Measurements from ENCODE around the gene ASXL3.

The ASXL3 gene

DNA sequence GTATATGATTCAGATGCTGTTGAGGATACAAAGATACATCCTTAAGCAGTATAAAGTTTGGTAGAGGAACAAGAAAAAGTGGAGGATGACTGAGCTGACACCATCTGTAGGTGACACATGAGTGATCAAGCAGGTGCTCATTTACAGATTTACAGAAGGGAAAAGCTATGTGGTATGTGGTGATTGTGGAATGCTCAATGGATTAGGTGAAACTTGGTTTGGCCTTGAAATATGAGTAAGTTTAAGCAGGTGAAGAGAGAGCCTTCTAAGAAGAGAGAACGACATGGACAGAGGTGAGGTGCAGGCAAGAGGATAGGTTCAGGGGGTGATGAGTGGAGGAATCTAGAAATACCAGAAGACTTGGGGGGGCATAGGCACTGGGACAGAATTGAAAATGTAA lies 5.9 kb downstream of the ASXL3 start:
- peak; percentile 7 for DNase-seq (ENCODE audit: low spot score)

- no peak for DNase-seq (ENCODE audit: low spot score)
Measured at GRCh38 chr18:33584548-33585430, 6.8 kb downstream of the ASXL3 start.

- no peak for DNase-seq (ENCODE audit: low spot score)
Measured at GRCh38 chr18:33585431-33585775, 7.4 kb downstream of the ASXL3 start.

DNA sequence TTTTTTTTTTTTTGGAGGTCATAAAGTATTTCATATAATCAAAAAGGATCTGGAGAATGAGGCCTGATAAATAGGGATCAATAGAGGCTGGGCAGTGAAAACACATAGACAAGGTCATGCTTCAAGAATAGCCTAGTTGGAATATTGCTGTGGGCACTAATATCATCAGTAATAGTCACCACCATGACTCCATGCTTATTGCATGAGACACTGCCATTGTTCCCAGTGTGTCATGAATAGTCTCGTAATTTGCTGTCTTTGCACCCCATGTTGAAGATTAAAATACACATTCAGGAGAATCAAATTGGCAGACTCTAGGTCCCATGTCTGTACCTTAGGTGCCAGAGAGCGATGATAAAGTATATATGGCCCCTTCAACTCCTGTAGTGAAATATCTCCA lies 10.3 kb downstream of the ASXL3 start:
- no peak for DNase-seq (ENCODE audit: low spot score)

DNA sequence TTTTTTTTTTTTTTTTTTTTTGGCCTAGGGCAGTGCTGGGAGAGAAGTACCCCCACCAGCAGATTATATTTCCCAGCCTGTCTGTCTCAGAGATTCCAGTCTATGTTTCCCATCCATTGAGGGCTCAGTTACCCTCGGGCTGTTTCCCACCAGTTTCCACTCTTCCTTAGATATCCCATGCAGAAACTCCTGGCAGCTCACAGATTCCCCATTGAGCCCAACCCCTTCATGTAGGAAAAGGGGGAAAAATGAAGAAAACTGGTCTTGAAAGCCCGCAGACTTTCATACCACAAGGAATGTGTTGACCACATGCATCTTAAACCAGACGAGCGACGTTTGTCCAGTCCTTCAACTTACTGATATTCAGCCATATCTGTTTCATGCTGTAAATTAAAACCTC lies 15.2 kb downstream of the ASXL3 start:
- DNase-seq (ENCODE audit: low spot score), result no peak

DNA sequence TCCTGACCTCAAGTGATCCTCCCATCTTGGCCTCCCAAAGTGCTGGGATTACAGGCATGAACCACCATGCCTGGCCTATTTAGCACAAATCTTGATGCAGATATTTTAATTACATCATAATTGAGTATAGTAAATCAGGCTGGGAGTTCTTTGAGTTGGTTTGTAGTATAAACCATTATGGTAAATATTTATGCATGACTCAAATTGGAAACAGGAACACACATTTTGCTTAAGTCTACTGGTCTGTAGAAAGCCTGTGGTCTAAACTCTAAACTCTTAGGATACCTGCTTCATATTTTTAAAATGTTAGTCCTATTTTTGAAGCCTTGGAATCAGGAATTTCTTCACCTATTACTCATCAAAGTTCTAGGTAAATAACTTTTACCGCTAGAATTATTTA lies 16.8 kb downstream of the ASXL3 start:
- no peak for DNase-seq (ENCODE audit: low spot score)

- DNase-seq (ENCODE audit: low spot score), result no peak
Measured at GRCh38 chr18:33596178-33596854, 18.3 kb downstream of the ASXL3 start.

DNA sequence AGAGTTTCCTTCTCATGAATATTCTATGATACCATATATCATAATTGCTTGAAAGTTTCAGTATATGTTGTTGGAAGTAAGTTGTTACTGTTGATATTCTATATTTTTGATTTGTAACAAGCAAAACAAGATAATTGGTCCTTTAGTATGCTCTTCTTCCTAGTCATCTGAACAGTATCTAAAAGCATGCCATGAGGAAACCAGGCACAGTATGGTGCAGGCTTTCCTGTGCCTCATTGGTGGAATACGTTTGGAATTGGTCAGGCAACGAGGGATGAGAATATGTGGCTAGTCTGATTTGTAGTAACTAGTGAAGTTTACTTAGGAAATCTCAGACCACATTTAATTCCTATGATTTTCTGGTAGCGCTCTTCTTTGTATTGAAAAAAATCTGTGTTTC lies 22.8 kb downstream of the ASXL3 start:
- DNase-seq (ENCODE audit: low spot score), result no peak

DNA sequence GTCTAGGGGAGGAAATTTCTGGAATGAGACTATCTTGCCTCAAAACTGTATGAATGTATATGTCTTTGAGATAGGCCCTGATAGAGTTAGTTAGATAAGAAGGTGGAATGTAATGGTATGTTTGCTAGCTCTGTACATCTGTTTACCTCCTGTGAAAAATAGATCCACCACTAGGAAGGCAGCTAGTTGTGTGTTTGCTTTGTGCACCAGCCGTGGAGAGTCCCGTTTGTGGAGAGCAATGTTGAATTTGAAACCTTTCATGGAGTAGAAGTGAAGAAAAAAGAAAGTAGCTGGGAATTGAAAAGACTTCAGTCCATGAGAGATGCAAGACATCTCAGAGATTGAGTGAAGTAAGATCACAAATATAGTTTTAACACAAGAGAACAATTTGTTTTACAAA lies 25.4 kb downstream of the ASXL3 start:
- DNase-seq (ENCODE audit: low spot score), result no peak

GRCh38 chr18:33605250-33605649 lies 27.2 kb downstream of the ASXL3 start:
- DNase-seq (ENCODE audit: low spot score), result no peak

DNA sequence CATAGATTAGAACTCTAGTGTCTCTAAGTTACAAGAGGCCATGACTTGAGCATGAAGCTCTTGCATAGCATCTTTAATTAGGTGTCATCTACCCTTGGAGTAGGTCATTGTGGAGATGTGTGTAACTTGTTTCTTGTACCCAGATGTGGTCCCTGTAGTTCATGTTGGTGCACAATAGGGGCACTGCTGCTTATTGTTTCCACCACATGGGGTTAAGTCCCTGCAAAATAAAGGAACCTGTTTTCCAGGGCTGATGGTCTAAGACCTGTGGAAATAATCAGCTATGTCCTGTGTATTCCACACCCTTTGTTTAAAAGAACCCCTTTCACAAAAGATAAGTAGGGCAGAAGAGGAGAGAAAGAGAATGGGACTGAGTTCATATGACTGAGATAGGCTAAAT lies 28.6 kb downstream of the ASXL3 start:
- DNase-seq (ENCODE audit: low spot score), result peak; percentile 19

DNA sequence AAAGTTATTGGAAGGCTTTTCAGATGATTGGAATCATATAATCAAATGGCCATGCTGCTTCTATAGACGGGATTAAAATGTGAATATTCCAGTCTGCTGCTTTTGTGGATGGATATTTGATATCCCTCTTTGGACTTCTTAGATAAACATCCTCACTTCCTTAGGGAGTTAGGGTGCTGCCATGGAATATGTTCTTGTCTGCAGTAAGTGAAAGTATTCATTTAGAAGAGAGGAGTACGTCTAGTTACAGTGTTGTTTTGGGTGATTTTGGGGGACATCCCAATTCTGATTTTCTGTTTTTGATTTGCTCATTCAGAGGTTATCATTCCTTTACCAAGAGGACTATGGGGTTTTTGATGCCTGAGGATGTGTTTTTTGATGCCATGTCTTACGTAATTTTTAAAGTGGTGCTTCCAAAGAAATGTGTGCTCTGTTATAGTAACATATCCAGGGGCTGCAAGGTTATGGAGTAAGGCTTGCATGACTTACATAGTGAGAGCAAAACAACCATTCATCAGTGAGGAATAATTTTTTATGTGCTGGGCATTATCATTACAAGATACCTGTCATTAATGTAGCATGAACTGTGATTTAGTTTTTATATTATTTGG lies 33.6 kb downstream of the ASXL3 start:
- DNase-seq (ENCODE audit: low spot score), result no peak

- no peak for DNase-seq (ENCODE audit: low spot score)
Measured at GRCh38 chr18:33612632-33613031, 34.6 kb downstream of the ASXL3 start.

DNA sequence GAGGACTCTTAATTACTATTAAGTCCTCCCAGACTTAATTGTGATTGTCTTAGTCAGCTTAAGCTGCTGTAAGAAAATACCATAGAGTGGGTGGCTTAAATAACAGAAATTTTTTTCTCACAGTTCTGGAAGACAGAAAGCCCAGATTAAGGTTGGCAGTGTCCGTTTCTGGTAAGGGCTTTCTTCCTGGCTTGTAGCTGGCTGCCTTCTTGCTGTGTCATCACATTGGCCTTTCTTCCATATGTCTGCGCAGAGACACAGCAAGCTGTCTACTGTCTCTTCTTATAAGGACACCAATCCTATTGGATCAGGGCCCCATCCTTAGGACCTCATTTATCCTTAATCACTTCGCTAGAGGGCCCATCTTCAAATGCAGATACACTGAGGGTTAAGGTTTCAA lies 38.5 kb downstream of the ASXL3 start:
- DNase-seq (ENCODE audit: low spot score), result no peak

DNA sequence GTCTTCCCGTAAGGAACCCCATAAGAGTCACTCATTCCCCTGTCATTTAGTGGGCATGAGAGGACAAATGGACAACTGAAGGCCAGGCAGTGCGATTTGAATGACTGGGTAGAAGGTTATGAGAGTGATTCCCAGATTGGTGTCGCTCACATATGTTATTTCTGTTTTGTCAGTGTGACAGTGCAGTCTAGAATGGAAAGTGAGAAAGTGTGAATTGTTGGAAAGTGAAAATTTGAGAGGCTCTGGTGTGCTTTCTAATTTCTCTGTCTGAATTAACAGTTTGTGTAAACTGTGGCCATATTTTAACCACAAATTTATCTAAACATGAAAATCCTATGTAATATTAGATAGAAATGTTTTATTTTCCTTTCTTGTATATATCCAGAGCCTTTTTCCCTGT lies 49.1 kb downstream of the ASXL3 start:
- DNase-seq (ENCODE audit: low spot score), result no peak

DNA sequence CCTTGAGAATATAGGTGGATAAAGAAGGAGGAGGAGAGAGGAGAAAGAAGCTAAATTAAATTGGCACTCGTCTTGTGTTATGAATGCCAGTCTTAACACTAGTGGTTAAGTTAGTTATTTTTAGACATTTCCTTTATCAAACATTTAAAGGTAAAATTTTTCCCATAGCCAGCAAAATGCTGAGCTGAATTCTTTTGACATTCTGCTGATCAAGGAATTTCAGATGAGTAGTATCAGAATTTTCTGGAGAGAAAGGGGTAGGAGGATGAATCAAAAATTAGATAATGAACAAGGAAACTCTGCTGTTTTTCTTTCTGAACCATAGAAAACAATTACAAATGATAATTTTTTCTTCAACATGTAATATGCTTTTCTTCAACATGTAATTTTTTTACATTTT lies 52.5 kb downstream of the ASXL3 start:
- DNase-seq (ENCODE audit: low spot score), result no peak

GRCh38 chr18:33641141-33641540 lies 63.1 kb downstream of the ASXL3 start:
- no peak for DNase-seq (ENCODE audit: low spot score)

DNA sequence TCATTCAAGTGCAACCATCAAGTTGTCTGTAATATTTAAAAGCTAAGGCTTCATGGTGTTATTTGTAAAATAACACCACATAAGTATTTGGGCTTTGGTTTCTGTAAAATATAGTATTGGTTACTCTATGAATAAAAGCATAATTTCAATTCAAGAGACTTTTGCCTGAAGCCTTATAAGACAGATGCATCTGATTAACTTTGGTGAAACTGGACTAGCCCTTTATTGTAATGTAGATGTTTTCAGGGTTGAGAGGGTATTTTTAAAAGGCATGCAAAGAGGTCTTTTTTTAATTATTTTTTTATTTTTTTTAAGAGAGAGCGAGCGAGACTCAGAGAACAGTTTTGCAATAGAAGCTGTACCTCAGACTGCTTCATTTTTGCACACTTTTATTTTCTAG lies 66.5 kb downstream of the ASXL3 start:
- no peak for DNase-seq (ENCODE audit: low spot score)

- DNase-seq (ENCODE audit: low spot score), result no peak
Measured at GRCh38 chr18:33647365-33647764, 69.3 kb downstream of the ASXL3 start.

- no peak for DNase-seq (ENCODE audit: low spot score)
Measured at GRCh38 chr18:33652635-33653034, 74.6 kb downstream of the ASXL3 start.

- DNase-seq (ENCODE audit: low spot score), result no peak
Measured at GRCh38 chr18:33653231-33653630, 75.2 kb downstream of the ASXL3 start.

DNA sequence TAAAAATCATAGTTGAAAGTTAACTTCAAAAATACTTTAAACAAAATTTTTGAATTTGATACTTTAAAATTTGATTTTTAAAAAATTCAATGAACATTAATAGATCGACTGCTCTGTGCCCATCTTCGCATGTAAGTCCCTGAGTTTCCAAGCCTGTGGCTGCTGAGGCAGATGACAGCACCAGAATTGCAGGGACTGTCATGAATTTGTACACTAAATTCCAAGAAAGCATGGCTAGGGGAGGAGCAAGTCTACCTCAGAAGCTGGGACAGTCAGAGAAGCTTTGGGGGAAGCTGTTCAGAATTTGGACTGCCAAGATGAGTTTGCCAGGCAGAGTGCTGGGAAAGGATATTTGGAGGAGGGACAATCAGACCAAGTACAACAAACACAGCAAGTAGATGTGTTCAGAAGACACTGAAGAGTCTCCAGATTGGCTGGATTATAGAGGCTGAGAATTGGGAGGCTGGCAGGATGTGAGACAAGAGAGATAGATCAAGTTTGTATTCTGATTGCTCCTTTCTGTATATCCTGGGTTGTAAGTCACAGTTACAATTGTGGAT lies 79.0 kb downstream of the ASXL3 start:
- DNase-seq (ENCODE audit: low spot score), result no peak

DNA sequence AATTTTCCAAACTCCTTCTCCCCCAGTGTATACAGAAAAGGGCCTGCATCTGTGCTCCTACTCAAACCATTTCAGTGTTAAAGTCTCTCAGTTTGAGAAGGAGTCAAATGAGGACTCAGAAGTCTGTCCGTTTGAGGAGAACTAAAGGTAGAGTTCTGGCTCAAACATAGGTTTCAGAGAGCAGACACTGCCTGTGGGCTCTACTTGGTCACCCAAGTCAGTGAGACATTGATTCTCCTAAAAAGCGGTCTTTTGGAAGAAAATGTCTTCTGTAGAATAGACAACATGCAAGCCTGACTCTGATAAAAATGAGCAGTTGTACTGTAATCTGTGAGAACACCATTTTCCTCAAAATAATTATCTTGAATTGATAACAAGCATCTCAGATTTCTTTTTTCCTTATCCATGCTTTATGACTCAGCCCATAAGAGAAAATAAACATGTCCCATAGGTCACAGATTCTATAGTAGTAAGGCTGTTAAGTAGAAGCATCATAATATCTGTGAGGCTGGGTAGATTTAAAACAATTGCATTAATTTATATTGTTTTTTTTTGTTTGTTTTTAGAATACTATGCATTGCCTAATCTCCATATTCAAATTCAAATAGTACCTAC lies 82.8 kb downstream of the ASXL3 start:
- no peak for DNase-seq (ENCODE audit: low spot score)
